ENCODE measurements around the gene CLRN3. TPM values are rescaled to one million over a fixed set of nuclear protein-coding genes. Genes with fewer than 3 reads are reported as not detected.

CLRN3 gene, protein sequence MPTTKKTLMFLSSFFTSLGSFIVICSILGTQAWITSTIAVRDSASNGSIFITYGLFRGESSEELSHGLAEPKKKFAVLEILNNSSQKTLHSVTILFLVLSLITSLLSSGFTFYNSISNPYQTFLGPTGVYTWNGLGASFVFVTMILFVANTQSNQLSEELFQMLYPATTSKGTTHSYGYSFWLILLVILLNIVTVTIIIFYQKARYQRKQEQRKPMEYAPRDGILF
- not detected in 2 replicates for total RNA-seq (2014; rRNA removed; shearing (Covaris generic))

DNA sequence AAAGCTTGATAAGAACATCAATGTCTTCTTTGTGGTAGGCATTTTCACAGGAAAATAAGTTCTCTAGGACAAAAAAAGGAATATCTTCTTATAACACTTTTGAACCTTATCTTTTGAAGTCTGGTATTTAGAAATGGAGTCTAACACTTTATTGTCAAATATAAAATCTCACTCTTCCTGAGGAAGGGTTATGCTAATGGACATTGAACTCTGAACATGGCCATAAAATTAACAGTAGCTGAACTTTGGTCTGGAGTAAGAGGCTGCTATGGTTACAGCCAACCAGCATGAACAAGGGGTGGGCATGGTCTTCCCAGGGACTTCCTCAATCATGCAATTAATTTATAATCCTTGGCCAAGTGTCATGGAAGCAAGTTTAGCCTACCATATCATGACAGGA is at the start of gene CLRN3:
Gene CLRN3, minus strand, starts transcription at position 199 of the 400 bp plus-strand sequence. Its CDS starts 157 bp downstream, at position 42.
- no peak for DNase-seq (ENCODE audit: low read depth)

DNA sequence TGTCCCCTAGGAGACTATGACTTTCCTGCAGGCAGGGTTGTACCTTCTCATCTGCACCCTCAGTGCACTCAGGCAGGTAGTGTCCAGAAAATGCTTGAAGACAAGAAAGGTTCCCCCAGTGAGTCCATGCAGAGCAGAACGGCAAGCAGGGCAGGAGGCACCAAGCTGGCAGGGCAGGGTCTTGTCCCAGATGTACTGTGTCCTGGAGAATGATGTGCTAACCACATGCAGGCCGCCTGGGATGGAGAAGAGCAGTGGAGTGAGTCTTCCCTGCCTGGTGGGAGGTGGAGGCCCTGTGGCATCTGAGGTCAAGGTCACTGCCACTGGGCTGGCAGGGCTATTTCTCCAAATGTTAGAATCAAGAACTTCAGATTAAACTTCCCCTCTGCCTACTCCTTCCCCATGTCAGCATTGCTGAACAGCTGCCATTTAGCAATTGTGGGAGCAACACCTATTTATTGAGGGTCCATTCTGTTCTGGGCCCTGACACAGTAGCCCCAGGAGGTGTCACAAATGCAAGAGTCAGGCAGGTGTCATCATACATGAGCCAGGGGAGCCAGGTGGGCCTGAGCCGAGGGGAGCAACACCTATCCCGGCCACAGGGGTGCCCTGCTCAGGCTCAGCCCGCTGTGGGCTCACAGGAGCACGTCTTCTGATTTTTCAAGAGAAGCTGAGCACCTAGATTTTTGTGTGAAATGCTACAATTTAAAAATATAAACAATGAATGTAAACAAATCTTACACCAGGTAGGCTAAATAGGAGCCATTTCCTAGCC is 48.3 kb upstream of the CLRN3 start:
- no peak for DNase-seq (ENCODE audit: low read depth)

GRCh38 chr10:127939786-127940330 is 47.1 kb upstream of the CLRN3 start:
- no peak for DNase-seq (ENCODE audit: low read depth)

- DNase-seq (ENCODE audit: low read depth), result no peak
These were observed 45.2 kb upstream of the CLRN3 start for GRCh38 chr10:127937915-127938463.

GRCh38 chr10:127937069-127937468 is 44.3 kb upstream of the CLRN3 start:
- DNase-seq (ENCODE audit: low read depth), result no peak

DNA sequence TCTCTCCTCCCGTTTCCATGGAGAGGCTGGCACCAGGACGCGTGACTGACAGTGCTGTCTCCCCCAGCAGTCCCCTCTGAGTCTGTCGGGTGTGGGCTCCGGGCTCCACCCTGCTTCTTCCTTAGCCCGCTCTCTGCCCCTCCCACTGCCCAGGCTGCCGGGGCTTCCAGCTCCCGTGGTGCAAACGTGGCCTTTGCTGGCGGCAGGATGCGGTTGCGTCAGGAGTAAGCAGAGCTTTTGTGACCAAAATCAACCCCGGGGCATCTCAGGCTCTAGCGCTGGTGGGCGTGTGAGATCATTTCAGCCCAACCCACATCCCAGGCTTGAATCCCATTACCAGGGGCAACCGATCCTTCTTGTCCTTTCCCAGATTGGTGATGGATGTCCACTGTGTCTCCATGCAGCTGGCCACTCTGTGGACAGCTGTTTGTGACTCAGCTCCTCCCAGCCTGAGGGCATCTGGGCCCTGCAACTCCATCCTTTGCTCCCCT is 42.4 kb upstream of the CLRN3 start:
- DNase-seq (ENCODE audit: low read depth), result no peak

DNA sequence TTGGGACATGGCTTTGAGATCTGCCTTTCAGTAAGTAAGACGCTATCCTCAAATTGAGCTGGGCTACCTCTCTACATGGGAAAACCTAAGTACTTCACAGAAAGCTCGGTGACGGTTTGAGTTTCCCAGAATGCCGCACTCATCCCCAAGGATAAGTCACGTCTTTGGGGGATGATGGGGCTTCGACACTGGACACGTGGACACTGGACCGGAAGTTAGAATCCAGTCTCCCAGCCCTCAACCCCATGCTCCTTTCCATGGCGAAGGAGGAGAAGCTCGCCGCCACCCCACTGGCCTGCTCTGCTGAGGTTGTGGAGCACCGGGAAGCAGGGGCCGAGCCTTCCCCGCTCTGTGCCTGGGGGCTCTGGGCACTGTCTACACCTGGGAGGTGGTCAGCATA is 41.6 kb upstream of the CLRN3 start:
- DNase-seq (ENCODE audit: low read depth), result no peak

- DNase-seq (ENCODE audit: low read depth), result no peak
These were observed 40.5 kb upstream of the CLRN3 start for GRCh38 chr10:127933271-127933670.

DNA sequence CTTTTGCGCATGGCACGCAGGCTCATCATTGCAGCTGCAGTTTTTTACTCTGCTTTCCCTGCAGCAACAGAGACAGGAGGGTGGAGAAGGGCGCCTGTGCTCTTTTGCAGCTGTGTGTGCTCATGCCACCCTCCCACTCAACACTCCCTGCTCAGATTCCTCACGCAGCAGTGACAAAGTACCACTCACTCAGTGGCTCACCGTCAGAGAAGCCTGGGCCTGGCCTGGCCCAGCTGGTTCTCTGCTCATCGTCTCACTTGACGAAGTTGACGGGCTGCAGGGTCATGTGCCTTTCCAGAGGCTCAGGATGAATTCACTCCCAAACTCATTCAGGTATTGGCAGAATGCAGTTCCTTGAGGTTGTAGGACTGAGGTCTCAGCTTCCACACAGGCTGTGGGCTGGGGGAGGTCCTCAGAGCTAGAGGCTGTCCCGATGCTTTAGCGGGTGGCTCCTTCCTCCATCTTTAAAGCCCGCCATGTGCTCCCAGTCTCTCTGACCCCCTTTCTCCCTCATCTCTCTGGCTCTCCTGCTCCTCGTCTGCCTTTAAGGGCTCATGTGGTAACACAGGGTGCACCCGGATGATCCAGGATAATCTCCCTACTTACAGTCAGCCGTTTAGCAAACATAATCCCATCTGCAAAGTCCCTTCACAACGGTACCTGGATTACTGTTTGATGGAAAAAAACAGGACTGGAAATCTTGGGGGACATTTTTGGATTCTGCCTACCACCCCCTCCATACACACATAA is 40.0 kb upstream of the CLRN3 start:
- no peak for DNase-seq (ENCODE audit: low read depth)

- DNase-seq (ENCODE audit: low read depth), result peak; percentile 56
These were observed 35.5 kb upstream of the CLRN3 start for GRCh38 chr10:127928021-127928806.

DNA sequence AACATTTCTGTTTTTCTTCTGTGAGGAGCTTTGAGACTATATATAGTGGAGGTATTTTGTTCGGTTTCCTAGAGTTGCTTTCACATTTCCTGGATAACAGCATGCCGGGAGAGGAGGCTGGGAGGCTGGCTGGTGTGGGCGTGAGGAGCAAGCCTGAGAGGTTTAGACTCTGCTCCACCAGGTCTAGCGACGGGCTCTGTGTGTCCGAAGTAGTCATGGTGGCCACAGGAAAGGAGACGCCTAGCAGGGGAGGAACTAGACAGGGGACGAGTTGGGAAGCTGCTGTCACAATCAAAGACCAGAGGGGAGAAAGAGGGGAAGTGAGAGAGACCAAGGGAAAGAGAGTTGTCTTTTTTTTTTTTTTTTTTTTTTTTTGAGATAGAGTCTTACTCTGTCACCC is 33.7 kb upstream of the CLRN3 start:
- no peak for DNase-seq (ENCODE audit: low read depth)

GRCh38 chr10:127925471-127926207 is 32.9 kb upstream of the CLRN3 start:
- DNase-seq (ENCODE audit: low read depth), result no peak

DNA sequence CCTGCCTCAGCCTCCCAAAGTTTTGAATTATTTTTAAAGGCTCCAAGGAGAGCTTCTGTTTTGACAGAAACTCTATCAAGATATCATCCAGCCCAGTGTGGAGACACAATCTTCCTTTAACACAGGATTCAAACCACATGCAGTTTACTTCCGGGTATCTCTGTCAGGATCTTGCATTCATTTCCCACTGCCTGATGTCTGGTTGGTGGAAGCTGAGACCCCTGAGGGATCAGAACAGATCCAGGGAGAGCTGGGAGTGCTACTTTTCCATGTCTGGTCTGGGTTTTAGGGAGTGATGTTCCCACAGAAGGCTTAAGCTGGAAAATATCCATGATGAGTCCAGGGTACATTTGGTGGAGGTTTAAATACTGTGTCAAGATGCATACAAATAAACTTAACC is 30.9 kb upstream of the CLRN3 start:
- DNase-seq (ENCODE audit: low read depth), result no peak

DNA sequence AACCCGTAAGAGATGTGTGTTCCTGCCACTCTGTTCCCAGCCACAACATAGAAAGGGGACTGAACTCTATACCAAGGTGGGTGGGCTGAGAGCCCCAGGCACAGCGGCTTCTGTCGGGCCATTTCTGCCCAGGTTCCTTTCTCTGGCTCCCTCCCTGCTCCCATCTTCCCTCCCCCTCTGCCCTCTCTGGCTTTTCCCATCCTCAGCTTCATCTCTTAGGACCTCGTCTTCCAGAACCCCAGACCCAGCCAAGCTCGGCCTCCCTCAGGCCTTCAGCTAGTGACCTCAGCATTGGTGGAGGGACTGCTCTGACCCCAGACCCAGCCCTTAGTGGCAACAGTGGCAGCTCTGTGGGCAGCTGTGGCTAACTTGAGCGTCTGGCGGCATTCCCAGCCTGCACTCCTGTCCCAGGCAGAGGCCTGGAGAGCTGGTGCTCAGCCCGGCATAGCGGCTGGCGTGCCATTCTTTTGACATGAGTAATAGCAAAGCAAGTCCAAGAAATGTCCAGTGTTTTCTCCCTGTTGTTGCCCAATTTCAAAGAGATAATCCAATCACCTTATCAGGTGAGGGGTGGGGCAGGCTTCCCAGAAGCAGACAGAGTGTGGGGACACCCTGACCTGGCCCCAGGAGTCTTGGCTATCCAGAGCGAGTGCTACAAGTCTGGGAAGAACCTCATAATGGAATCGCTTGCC is 30.1 kb upstream of the CLRN3 start:
- DNase-seq (ENCODE audit: low read depth), result peak; percentile 91

DNA sequence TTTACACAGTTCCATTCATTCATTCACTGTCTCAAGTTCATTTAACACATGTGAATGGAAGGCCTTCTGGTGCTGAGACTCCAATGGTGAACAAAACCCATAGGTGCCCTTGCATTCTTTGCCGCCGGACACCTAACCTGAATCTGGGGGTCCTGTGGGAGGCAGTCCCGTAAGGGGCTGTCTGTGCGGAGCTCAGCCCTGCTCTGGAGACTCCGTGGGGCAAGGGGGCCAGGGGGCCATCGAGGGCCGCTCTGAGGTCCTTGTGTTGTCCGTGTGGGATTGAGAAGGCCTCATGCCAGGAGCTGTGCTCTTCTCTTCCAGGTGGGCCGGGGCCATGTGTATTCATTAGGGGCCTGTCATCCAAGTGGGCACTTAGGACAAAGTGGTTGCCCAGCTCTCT is 29.5 kb upstream of the CLRN3 start:
- no peak for DNase-seq (ENCODE audit: low read depth)

DNA sequence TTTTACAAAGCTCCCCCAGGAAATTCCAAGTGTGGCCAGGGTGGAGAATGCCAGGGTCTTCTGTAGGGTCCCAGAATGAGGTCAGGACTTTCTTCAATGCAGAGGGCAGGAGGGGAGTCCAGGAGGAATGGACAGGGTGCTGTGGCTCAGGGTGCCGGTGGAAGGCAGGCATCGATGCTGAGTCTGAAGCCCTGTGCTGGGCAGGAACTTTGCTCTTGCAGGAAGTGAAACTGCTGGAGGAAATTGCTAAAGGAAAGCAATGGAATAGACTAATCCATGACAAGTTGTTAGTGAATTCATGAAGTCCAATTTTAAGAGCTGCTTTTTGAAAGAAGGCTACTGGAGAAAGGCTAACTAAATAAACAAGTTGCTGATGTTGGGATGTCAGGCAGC is 29.0 kb upstream of the CLRN3 start:
- DNase-seq (ENCODE audit: low read depth), result no peak

DNA sequence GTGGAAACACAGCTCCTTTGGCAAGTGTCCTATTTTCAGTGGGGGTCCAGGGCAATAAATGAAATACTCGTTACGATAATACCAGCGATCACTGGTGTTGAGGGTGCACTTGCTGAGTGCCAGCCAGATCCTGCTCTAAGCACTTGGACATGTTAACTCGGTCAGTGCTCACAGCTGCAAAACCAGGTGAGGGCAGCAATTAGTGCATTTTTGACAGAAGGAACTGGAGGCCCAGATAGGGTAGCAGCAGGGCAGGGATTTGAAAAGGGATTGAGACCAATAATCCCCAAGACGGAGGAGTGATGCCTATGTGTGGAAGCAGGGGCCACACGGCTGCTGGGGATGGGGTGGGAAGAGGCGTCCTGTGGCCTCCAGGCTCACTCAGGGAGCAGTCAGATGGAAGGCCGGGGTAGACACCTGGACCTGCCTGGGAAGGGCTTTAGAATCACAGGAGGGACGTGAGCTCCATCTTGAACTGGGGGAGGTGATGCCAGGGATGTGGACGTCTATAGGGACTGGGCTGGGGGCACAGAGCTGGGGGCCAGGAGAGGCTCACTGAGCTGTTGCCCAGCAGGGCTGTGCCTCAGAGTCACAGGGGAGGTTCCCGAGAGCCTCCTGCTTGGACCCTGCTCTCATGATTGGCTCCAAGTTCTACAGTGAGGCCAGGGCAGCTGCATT is 28.5 kb upstream of the CLRN3 start:
- DNase-seq (ENCODE audit: low read depth), result no peak

DNA sequence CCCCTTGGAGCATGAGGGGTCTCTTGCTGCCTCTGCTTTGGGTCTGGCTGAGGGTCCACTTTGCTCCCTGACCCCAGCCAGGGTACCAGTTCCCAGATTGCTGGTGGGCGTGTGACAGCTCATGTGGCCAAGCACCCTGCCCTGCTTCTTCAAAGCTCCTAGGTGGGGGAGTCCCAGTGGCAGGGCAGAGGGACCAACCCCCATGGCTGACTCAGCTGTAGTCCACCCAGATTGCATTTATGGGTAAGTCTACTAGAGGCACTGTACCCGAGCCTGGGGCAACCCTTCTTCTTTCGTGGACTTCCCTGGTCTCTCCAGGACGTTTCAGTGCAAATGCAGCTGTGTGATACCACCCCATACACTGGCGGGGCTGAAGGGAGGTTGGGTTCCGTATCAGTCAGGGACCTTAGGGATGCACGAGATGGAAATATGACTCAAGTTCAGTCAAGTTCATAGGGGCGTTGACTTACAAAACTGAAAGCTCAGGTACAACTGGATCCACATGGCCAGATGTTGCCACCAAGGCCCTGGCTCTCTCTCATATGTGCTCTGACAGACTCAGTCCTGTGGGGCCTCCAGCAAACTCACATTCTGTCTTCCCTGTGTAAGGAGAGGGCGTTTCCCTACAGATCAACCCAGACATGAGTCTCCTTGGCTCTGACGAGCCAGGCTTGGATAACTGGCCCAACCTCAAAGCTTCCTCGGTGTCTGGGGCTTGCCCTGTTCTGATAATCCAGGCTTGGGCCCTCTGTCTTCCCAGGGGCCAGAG is 27.7 kb upstream of the CLRN3 start:
- DNase-seq (ENCODE audit: low read depth), result peak; percentile 13
